Fibroblast of lung (primary cell): ENCODE results near the gene MYO18B. TPM values are rescaled to one million over a fixed set of nuclear protein-coding genes. Genes with fewer than 3 reads are reported as not detected.

Source experiments
- DNase-seq, 2 donors: peaks; one replicate each; pipeline versions ENCODE4 v3.0.0 to v3.0.0-alpha.2; 2010; ENCODE audit warnings: low read depth in 2 of 2
- H2AFZ ChIP-seq: 2 replicates; pipeline ENCODE4 v1.5.1; 2012; ENCODE audit warnings: low read length, control low read depth, inconsistent platforms
- H3K27ac ChIP-seq: 2 replicates; pipeline ENCODE4 v1.5.1; 2011; ENCODE audit warnings: low read length, control low read depth; ENCODE audit not compliant: insufficient read depth
- H3K27me3 ChIP-seq: 2 replicates; pipeline ENCODE4 v1.5.1; 2011; ENCODE audit warnings: mild to moderate bottlenecking, low read length; ENCODE audit not compliant: control insufficient read depth, insufficient read depth
- H3K36me3 ChIP-seq: 2 replicates; pipeline ENCODE4 v1.5.1; 2011; ENCODE audit warnings: low read length; ENCODE audit not compliant: control insufficient read depth, insufficient read depth
- H3K4me1 ChIP-seq: 2 replicates; pipeline ENCODE4 v1.5.1; 2011; ENCODE audit warnings: low read length; ENCODE audit not compliant: control insufficient read depth, insufficient read depth; ENCODE audit errors: extremely low read depth
- H3K4me2 ChIP-seq: 2 replicates; pipeline ENCODE4 v1.5.1; 2011; ENCODE audit warnings: low read length, control low read depth; ENCODE audit not compliant: insufficient read depth; ENCODE audit errors: extremely low read depth
- H3K4me3 ChIP-seq, 4 experiments: fragments of 200-600 bp in 1 of 4; sonication (generic) in 1 of 4; replicated peaks in 1 of 4; 2 replicates each; pipeline ENCODE4 v1.5.1; 2011 to 2016; ENCODE audit warnings: low read length in 4 of 4, low read depth in 3 of 4, mild to moderate bottlenecking in 3 of 4, control low read depth in 2 of 4, inconsistent platforms in 1 of 4, mixed read lengths in 1 of 4; ENCODE audit not compliant: insufficient read depth in 1 of 4; ENCODE audit errors: control extremely low read depth in 1 of 4
- H3K79me2 ChIP-seq: 2 replicates; pipeline ENCODE4 v1.5.1; 2012; ENCODE audit warnings: mild to moderate bottlenecking, low read length, inconsistent platforms; ENCODE audit not compliant: control insufficient read depth, insufficient read depth
- H3K9ac ChIP-seq: 2 replicates; pipeline ENCODE4 v1.5.1; 2011; ENCODE audit warnings: mild to moderate bottlenecking, low read length, control low read depth; ENCODE audit not compliant: insufficient read depth
- H3K9me3 ChIP-seq: 2 replicates; pipeline ENCODE4 v1.5.1; 2012; ENCODE audit warnings: low read depth, low read length; ENCODE audit not compliant: control insufficient read depth, insufficient read depth
- H4K20me1 ChIP-seq: 2 replicates; pipeline ENCODE4 v1.5.1; 2011; ENCODE audit warnings: low read length; ENCODE audit not compliant: control insufficient read depth, insufficient read depth; ENCODE audit errors: extremely low read depth
- EZH2 ChIP-seq: IDR thresholded peaks from 2 replicates; pipeline ENCODE4 v1.5.1; 2012; ENCODE audit warnings: low read length, control low read depth, mild to moderate bottlenecking; ENCODE audit errors: missing control alignments
- polyA plus RNA-seq, 2 donors: library from polyadenylated mRNA; depleted of rRNA in 1 of 2; stranded (reverse) in 1 of 2; unstranded in 1 of 2; fragments of >200 nt; gene quantifications; 2 replicates each; pipeline ENCODE4 v1.2.1, GENCODE V29; 2011 to 2012; ENCODE audit warnings: missing spikeins in 1 of 2
- total RNA-seq: library from RNA; depleted of rRNA; stranded (reverse); fragments of >200 nt; gene quantifications from 2 replicates; pipeline ENCODE4 v1.2.1, GENCODE V29; 2014
- TF ChIP-seq, protein P1 (sequence below), 2 donors: IDR thresholded peaks in 1 of 2; conservative IDR thresholded peaks in 1 of 2; 1 replicate in 1 of 2; 2 replicates in 1 of 2; pipeline ENCODE4 v1.5.1; 2011 to 2012; ENCODE audit warnings: low read length in 2 of 2, control low read depth in 1 of 2, inconsistent platforms in 1 of 2, low read depth in 1 of 2, mild to moderate bottlenecking in 1 of 2

The MYO18B gene
- total and polyA plus RNA-seq, 2 donors (not counting 1 experiment from before 2014, with no cell fraction given): 0.17 TPM; not detected in 1

DNA sequence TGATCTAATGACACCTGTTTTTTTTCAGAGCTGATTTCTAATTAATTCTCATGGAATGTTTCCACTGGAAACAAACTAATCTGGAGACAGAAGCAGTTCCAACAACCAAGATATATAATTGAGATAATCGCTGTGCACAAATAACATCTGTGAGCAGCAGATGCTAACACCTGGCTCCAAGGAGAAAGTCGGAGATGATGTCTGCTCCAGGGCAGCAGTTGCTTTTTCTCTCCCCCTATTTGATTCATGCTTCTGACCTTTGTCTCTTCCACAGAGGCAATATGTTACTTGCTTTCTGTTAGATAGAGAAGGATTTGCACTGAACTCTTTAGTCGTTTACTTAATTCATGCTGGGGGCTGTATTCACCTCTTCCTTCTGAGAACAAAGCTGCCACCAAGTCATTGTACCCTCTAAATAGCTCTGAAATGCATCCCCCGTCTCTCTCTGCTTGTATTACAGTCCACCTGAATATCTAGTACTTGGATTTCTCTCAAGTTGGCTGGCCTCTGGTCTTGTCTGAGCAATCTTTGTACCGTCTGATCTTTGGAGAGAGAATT, 187.4 kb downstream of the MYO18B start:
- Histone ChIP-seq H3K9ac (no peak overlapping the region), H3K9me3 (no peaks in the 10 kb centered on the region), H4K20me1 (no peaks in the 10 kb centered on the region), H3K4me2 (no peak overlapping the region), H3K79me2 (no peaks in the 10 kb centered on the region), H2AFZ (no peak overlapping the region), H3K4me1 (no peaks in the 10 kb centered on the region), H3K27ac (no peak overlapping the region), H3K4me3 (no peak overlapping the region), H3K36me3 (no peaks in the 10 kb centered on the region), H3K27me3 (no peaks in the 10 kb centered on the region)
- TF ChIP-seq, protein P1, sequence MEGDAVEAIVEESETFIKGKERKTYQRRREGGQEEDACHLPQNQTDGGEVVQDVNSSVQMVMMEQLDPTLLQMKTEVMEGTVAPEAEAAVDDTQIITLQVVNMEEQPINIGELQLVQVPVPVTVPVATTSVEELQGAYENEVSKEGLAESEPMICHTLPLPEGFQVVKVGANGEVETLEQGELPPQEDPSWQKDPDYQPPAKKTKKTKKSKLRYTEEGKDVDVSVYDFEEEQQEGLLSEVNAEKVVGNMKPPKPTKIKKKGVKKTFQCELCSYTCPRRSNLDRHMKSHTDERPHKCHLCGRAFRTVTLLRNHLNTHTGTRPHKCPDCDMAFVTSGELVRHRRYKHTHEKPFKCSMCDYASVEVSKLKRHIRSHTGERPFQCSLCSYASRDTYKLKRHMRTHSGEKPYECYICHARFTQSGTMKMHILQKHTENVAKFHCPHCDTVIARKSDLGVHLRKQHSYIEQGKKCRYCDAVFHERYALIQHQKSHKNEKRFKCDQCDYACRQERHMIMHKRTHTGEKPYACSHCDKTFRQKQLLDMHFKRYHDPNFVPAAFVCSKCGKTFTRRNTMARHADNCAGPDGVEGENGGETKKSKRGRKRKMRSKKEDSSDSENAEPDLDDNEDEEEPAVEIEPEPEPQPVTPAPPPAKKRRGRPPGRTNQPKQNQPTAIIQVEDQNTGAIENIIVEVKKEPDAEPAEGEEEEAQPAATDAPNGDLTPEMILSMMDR (conservative IDR thresholded peaks at IDR 0.05 in 1 of 2, IDR thresholded peaks at IDR 0.05 in 1 of 2; ENCODE audit: low read depth in 1 of 2, low read length in 2 of 2): no peak
- no peak for TF ChIP-seq EZH2
- DNase-seq: no peak

DNA sequence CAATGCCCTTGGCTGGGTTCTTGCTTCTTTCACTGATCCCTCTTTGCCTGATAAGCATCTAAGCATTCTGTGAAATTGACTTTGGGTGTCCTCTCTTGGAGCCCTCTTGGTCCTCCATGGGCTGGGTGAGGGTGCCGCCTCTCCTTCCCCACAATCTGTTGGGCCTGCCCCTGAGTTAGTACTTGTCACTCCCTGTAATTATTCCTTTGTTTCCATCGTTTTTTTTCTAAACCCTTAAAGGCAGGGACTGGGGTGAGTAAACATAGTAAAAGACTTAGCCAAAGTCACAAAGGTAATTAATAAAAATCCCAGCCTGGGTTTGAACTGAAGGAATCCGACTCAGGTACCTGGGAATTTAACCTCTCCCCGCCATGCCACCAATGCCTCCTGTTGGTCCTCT, 188.1 kb downstream of the MYO18B start:
- Histone ChIP-seq H3K4me2 (no peak overlapping the region), H3K36me3 (no peaks in the 10 kb centered on the region), H3K27ac (no peak overlapping the region), H3K9ac (no peak overlapping the region), H3K4me3 (no peak overlapping the region), H3K79me2 (no peaks in the 10 kb centered on the region), H4K20me1 (no peaks in the 10 kb centered on the region), H3K4me1 (no peaks in the 10 kb centered on the region), H2AFZ (no peak overlapping the region), H3K9me3 (no peaks in the 10 kb centered on the region), H3K27me3 (no peaks in the 10 kb centered on the region)
- no peak for DNase-seq
- TF ChIP-seq EZH2: no peak
- TF ChIP-seq, protein P1 (conservative IDR thresholded peaks at IDR 0.05 in 1 of 2, IDR thresholded peaks at IDR 0.05 in 1 of 2; ENCODE audit: low read depth in 1 of 2, low read length in 2 of 2): no peak

DNA sequence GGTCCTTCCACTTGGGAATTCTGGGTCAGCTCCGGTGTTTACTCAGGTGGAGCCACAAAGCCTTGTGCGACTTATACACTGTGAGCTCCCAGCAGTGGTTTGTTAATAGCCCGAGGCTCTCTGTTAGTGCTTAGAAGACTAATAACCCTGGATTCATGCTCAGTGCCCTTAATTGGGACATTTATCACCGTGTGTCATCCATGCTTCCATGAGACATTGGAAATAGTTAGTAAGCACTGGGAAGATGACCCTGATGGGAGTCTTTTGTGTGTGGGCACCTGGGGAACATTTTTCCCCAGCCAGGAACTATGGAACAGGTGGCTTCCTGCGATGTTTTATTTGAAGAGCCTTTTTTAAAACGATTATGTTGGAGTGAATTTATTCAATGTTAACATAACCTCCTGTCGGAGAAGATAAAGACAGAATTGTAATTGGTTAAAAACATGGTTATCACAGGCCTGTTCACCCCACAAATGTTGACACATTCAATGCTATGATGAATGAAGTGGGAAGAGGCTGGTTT, 188.9 kb downstream of the MYO18B start:
- no peaks in the 10 kb centered on the region for H3K36me3 ChIP-seq
- TF ChIP-seq, protein P1 (conservative IDR thresholded peaks at IDR 0.05 in 1 of 2, IDR thresholded peaks at IDR 0.05 in 1 of 2; ENCODE audit: low read depth in 1 of 2, low read length in 2 of 2): no peak
- no peak for TF ChIP-seq EZH2
- H2AFZ ChIP-seq: no peak overlapping the region
- no peaks in the 10 kb centered on the region for H4K20me1 ChIP-seq
- H3K9me3 ChIP-seq: no peaks in the 10 kb centered on the region
- no peak overlapping the region for H3K27ac ChIP-seq
- no peaks in the 10 kb centered on the region for H3K27me3 ChIP-seq
- no peak overlapping the region for H3K4me3 ChIP-seq
- DNase-seq: no peak
- no peak overlapping the region for H3K4me2 ChIP-seq
- H3K4me1 ChIP-seq: no peaks in the 10 kb centered on the region
- no peaks in the 10 kb centered on the region for H3K79me2 ChIP-seq
- no peak overlapping the region for H3K9ac ChIP-seq
